Germinal center (tissue), 1 donor: ENCODE measurements around the gene CASK.
"Not testable (repeated sequence)": the region's sequence is repeated elsewhere in the genome, so short reads cannot be mapped to it uniquely, and the experiment has no call there.

Experiments
- DNase-seq: peaks from one replicate; pipeline ENCODE4 v3.0.0; 2012; ENCODE audit warnings: mixed read lengths, low spot score

CASK gene

DNA sequence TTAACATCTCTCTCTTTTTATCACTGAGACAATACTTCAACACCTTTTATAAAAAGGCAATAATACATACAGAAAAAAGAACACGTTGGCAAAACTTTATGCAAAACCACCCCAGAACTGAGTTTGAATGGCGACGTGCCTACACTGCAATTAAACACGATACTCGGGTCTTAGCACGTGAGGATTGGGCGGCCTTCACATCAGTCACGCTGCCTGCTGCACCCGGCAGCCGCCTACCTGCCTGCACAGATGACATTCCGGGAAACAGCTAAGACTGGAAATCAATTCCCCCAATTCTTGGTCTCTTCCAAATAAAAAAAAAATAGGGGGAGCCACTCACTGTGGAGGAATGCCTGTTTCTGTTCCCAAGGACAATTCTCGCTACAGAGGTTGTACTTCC is 408.0 kb downstream of the CASK start:
- DNase-seq, result no peak

DNA sequence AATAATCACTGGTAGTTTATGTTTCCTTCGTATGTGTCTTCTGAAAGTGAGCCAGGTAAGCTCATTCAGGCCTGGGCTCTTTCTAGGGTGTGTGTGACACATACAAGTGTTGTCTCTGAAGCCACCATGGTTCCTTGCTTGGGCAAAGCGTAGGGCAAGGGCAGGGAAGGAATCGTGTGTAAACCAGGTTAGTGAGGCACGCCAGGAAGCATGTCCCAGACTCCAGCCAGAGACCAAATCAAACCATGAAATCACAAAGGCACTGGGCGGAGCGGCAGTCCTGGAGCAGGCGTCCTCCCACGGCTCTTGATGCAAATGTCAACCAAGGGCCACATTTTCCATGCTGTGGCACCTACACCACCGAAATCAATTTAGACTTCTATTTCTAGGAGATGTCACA is 409.2 kb downstream of the CASK start:
- no peak for DNase-seq

DNA sequence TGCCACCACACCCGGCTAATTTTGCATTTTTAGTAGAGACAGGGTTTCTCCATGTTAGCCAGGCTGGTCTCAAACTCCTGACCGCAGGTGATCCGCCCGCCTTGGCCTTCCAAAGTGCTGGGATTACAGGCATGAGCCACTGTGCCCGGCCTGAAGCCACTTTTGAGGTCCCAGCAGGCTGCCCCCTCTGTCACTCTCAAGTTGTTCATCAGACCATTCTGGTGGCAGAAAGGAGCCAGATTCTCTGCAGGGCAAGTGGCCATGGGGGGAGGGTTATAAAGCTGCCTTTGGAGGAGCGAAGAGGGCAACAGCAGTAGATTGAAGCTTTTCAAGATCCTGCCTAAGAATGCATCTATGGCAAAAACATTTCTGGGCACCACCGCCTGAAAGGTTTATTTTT is 410.5 kb downstream of the CASK start:
- DNase-seq, result not testable (repeated sequence)

DNA sequence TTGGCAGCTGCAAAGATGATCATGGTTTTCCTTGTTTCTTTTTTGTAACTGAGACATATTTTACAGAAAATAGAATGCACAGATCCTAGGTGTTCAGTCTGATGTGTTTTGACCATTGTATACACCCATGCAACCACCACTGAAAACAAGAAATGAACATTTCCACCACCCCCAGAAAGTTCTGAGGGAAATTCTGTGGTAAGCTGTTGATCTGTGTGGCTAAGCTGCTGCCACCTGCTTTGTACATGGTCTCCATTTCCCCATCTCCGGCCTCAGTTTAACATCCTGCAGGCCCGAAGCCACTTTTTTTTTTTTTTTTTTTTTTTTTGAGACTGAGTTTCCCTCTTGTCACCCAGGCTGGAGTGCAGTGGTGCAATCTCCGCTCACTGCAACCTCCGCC is 411.0 kb downstream of the CASK start:
- peak; percentile 23 for DNase-seq

DNA sequence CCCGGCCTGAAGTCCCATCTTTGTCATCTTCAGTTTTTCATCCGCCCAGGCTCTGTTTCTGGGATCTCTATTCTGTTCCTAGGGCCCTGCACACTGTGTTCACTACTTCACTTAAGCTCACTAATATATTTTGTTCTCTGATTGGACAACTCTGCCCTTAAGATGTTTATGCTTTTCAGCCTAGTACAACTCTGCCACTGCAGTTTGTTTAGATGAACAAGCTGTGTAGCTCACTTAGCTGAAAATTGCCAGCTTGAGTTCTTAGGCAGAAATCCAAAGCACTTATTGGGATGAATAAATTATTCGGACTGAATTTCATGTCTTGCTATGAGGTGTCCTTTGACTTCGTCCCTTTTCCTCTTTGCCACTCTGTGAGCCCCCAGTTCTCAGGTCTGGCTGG is 415.4 kb downstream of the CASK start:
- no peak for DNase-seq

DNA sequence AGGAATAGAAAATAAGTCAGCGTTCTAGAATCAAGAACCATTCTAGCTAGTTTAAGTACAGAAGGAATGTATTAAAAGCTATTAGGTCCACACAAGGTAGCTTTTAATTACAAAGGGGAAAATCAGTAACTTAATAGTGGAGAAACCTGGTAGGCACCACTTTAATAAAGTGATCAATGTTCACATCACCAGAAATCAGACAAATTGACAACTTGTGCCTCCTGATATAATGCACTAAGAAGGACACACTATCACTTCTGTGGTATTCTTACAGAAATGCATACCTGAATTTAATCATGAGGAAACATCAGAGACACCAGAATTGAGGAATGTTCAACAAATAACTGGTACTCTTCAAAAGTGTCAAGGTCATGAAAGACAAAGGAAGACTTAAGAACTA is 421.4 kb downstream of the CASK start:
- no peak for DNase-seq

DNA sequence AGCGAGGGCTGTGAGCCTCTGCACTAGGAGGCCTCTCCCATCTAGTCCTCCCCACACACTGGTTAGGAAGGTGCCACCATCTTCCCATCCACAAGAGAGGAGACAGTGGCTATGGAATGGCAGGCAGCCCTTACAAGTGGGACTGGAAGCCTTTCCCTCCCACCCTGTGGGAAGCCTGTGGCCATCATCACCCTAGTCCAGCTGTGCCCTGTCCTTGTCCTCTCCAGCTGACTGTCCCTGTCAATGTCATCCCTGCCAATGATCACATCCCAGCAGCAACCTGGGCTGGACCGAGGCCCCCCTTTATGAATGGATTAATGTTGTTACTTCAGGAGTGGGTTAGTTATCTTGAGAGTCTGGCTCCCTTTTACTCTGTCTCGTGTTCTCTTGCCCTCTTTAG is 423.4 kb downstream of the CASK start:
- no peak for DNase-seq

DNA sequence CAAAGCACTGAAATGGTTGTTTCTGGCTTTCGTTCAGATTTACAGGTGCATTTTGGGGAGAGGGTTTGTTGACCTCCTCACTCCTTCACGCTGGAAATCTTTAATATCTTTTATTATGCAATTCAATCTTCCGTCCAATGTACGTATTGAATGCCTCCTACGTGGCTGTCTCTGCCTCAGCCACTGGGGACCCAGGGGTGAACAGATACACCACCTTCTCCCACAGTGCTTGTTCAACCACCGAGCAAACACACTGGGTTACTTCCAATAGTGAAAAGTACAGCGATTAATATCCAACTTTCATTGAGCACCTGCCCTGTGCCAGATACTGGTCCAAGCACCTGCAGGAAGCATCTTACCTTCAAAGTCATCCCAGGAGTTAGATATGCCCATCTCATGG is 424.2 kb downstream of the CASK start:
- no peak for DNase-seq

DNA sequence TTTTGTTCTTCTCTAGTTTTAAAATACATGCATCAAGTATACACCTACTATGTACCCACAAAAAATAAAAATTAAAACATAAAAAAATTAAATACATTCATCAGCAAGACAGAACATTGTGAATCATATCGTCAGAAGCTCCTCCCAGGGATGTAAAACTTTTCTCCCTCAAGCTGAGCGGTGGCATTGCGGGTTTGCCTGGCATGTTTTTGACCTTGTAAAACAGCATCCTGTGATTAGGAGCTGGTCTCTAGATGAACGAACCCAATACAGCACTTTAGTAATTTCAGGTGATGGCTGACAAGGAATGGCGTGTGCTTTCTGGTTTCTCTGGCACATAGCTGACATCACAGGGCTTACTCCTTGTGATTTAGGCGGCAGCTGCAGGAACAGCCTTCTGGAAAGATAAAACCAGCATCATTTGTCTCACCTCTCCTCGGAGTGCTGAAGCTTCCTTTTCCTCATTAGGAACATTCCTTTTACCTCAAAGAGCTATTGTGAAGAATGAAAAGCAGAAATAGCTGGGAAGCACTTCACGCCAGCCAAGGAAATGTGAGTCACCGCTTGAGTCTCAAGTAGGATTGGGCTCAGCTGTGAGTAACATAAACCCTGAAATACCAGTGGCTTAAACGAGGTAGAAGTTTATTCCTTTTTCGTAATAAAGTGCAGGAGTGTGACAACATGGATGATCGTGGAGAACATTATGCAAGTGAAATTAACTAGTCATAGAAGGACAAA is 431.9 kb downstream of the CASK start:
- no peak for DNase-seq

DNA sequence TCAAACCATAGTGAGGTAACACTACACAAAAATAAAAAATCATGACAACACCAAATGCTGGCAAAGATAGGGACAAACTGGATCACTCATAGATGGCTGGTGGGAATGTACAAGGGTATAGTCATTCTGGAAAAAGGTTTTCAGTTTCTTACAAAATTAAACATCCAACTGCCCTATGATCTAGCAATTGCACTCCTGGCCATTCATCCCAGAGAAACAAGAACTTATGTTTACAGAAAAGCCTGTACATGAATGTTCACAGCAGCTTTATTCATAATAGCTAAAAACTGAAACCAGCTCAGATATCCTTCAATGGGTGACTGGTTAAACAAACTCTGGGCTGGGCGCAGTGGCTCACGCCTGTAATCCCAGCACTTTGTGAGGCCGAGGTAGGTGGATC is 432.9 kb downstream of the CASK start:
- no peak for DNase-seq

DNA sequence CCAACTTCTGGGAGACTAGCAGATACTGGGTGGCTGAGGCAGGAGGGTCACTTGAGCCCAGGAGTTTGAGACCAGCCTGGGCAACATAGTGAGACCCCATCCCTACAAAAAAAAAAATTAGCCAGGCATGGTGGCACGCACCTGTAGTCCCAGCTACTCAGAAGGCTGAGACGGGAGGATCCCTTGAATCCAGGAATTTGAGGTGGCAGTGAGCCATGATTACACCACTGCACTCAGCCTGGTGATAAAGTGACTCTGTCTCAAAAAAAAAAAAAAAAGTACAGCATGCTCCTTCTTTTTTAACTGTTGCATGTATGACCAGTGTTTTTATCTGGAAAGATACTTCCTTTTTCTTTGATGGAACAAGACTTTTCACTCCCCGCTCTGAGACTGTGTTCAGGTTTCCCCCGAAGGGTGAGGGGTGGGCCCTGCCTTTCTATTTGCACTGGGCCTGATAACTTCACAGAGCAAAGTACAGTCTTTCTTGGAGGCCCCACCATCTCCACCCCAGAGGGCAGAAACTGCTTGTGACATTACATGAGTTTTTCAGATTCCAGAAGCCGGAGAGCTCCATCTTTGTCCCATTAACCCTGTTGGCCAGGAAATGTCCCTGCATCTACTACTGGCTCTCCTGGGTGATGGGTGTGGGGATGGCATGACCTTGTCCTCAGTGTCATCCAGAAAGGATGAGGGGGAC is 441.1 kb downstream of the CASK start:
- DNase-seq, result no peak

DNA sequence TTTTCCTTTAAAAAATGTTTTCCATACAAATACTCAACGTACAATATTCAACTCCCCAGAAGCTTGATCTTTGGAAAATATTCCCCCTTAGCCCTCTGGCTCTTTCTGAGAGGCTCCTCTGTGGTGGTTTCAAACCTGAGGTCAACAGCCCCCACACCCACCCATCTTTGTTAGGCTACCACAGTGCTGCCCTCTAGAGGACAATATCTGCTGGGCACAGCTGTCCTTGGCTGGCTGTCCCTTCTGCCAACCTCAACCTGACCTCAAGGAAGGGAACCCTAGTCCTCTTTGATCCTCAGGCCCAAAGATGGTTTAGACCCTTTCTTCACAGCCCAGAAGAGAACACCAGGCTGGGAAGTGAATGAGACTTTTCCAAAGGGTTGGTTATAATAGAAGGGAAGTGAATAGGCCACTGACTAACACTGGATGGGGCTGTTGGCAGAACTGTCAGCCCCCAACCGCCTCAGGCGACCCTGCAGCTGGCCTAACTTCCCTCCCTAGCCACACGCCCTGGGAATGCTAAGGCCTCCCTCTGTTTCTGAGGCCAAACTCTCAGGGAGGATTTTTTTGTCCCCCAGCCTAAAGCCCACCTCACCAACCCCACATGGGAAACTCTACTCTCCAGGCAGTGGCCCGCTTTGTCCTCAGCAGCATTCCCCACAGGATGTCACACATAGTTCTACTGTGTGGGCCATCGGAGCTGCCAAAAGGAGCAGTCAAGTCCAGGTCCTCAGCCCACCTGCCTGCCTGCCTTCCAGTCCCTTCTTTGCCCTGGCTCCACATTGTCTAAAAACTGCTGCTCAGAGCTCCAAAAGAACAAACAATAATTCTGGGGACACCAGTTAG is 441.9 kb downstream of the CASK start:
- peak; percentile 14 for DNase-seq

DNA sequence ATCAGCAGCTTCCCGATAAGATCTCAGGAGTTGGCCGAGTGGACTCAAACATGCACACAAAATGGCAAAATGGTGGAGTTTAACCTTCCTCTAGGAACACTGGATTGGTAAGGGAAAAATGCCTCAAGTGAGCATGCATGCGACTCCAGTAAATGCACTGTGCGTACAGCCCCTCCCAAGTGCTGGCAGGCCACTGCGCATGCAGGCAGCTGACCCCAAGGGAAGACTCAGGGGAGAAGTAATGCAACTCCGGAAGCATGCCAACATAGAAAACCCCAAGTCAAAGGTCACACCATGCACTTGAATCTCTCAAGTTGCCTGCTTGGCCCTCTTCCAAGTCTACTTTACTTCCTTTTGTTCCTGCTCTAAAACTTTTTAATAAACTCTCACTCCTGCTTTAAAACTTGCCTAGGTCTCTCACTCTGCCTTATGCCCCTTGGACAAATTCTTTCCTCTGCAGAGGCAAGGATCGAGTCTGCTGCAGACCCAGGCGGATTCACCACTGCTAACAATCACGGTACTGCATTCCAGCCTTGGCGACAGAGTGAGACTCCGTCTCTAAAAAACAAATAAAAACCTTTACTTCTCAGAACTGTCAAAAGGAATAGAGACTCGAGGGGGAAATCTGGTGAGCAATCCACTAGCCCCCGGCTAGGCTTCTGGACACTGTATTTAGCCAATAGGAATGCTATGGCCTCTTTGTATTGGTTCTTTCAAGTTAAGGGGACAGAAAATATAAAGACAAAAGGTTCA is 442.7 kb downstream of the CASK start:
- DNase-seq, result no peak

DNA sequence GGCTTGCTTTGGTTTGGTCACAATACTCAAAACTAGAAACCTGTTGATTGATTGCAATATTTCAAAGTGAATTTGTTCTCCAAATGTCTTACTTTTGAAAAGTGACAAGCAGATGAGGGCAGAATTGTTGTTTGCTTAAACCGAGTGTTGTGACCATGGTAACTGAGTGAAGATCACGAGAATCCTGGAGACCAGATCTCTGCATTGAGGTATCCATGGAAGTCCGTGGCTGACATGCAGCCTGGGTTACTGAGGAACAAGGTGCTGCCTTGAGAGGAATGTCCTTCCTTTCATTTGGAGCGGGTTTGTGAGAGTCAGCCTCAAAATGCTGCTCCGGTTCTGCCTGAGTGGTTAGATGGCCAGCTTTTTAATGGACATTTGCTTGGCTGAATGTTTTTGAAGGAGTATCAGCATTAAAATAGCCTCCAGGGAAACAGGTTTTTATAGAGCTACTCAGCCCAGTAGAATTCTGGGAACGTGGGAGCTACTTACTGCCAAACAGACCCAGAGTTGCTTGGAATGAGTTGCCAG is 444.9 kb downstream of the CASK start:
- no peak for DNase-seq

DNA sequence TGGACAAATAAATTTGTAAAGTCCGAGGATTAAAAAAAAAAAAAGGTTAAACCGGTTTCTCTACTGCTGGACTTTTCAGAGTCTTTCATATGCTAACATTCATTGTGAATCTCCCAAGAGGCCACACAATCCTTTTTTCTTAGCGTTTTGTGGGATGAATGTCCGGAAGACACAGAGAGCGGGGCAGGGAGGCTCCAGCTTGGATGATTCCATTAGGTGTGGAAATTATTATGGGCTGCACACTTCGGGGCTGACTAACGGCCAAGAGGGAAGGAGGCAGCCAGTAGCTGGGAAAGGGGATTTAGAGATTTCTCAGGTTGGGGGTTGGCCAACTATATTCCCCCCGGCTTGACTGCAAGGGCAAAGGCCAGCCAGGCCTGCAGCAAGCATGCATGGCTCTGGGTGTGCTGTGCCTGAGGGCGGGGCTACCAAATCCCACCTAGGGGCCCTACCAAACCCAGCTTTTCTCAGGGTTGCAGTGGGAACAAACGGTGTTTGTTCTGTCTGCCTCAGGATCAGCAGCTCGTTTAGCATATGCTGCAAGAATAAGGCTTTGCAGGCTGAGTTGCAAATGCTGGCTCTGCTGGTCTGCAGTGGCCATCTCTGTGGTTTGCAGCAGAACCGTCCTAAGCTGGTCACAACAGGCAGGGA is 447.6 kb downstream of the CASK start:
- no peak for DNase-seq

DNA sequence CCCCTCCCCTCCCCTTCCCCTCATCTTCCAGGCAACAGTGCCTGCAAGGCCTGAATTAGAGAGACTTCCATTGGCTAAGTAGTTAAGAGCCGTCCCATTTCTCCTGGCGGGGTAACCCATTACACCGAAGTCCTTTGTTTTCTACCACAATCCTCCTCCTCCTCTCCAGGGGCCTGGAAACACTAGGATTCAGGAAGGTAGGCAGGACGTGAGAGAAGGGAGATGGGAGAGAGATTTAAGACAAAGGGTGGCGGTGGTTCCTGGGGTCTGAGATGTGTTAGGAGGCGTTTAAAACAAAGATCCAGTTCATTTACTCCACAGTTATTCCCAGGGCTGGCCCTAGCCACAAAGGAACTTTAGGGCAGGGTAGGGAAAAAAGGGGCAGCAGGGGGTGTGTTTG is 448.2 kb downstream of the CASK start:
- no peak for DNase-seq

DNA sequence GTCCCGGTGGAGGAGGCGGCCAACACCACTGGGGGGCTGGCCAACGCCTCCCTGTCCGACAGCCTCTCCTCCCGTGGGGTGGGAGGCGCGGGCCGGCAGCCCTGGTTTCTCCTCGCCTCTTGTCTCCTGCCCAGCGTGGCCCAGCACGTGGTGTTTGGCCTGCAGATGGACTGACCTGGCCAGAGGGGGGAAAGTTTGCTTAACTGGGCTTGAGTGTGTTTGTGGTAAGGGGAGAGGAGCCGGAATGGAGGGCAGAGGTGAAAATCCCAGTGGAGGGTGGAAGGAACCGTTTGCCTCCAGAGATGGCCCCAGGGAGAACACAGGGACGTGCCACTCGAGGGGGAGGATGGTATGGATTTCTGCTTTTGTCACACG is 448.6 kb downstream of the CASK start:
- DNase-seq, result no peak

DNA sequence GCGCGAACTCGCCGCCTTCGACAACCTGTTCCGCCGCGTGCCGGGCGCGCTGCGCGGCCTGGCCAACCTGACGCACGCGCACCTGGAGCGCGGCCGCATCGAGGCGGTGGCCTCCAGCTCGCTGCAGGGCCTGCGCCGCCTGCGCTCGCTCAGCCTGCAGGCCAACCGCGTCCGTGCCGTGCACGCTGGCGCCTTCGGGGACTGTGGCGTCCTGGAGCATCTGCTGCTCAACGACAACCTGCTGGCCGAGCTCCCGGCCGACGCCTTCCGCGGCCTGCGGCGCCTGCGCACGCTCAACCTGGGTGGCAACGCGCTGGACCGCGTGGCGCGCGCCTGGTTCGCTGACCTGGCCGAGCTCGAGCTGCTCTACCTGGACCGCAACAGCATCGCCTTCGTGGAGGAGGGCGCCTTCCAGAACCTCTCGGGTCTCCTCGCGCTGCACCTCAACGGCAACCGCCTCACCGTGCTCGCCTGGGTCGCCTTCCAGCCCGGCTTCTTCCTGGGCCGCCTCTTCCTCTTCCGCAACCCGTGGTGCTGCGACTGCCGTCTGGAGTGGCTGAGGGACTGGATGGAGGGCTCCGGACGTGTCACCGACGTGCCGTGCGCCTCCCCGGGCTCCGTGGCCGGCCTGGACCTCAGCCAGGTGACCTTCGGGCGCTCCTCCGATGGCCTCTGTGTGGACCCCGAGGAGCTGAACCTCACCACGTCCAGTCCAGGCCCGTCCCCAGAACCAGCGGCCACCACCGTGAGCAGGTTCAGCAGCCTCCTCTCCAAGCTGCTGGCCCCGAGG is 449.2 kb downstream of the CASK start:
- DNase-seq, result no peak

DNA sequence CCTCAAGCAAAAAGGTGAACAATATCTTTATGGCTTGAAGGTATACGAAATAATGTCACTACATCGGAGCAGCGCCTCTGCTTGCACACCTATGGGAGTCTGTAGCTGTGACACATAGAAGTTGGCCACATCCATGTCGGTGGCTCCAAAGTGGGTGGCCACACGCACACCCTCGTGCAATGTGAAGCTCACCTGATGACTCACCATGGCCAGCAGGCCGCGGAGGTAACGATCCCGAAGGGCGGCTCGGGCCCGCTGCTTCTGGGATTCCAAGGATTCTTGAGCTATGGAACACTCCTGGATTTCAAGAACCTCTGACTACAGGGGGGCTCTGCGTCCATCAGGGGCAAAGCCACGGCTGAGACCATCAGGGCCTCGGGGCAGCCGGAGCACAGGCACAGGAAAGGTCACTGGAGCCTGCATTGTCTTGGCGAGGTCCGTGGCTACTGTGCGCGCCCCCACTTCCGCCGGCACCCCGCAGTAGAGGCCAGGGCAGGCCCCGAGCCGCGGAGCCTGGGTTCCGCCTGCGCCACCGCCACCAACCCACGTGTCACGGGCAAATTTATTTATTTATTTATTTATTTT is 451.0 kb downstream of the CASK start:
- DNase-seq, result no peak

DNA sequence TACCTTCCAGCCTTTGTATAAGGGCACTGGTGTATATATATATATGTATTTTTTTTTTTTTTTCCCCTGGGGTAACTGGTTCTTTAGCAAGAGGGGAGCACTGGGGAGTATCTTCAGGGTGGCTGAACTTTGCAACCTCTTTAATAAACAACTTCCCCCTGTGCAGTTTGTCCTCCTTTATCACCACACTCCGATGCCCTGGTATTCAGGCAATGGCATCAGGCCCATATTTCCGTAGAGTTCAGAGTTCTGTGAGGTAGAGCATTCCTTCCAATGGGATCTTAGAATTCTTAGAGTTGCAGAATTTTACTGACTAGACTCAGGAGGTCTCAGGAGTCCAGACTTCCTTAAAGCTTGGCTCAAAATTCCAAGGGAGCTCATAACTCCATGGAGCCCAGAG is 451.6 kb downstream of the CASK start:
- no peak for DNase-seq
